SU-DHL-6 (cell line): Measurements from ENCODE around the gene MTPN.

Source experiments
- H2AFZ ChIP-seq: fragments of 200-600 bp; sonication (generic); 2 replicates; pipeline ENCODE4 v1.6.1; 2014; ENCODE audit warnings: low read depth, mild to moderate bottlenecking, moderate library complexity, mixed read lengths, antibody characterized with exemption, low read length; ENCODE audit not compliant: severe bottlenecking
- H3F3A ChIP-seq: fragments of 200-600 bp; shearing (Covaris generic); 2 replicates; pipeline ENCODE4 v1.6.0; 2016; ENCODE audit warnings: antibody characterized with exemption, mild to moderate bottlenecking; ENCODE audit not compliant: insufficient read depth
- H3K27ac ChIP-seq: fragments of 200-600 bp; sonication (generic); 2 replicates; pipeline ENCODE4 v1.5.1; 2016; ENCODE audit warnings: low read depth, mild to moderate bottlenecking, low read length, moderate library complexity, mixed read lengths
- H3K27me3 ChIP-seq: fragments of 200-600 bp; sonication (generic), shearing (Covaris generic); 2 replicates; pipeline ENCODE4 v1.6.0; 2014; ENCODE audit warnings: mild to moderate bottlenecking, low read length
- H3K36me3 ChIP-seq: fragments of 200-600 bp; sonication (generic); 2 replicates; pipeline ENCODE4 v1.6.1; 2014; ENCODE audit warnings: mild to moderate bottlenecking, low read length, mixed read lengths
- H3K4me2 ChIP-seq: fragments of 300-600, 200-600 bp; shearing (Covaris generic), sonication (generic); 2 replicates; pipeline ENCODE4 v1.6.0; 2014; ENCODE audit warnings: low read length, low read depth, mild to moderate bottlenecking; ENCODE audit not compliant: poor library complexity, severe bottlenecking
- H3K4me3 ChIP-seq: fragments of 200-600 bp; sonication (generic); 2 replicates; pipeline ENCODE4 v1.5.1; 2014; ENCODE audit warnings: antibody characterized with exemption, low read length, mild to moderate bottlenecking, mixed read lengths; ENCODE audit not compliant: insufficient read depth, poor library complexity, severe bottlenecking
- H3K79me2 ChIP-seq: fragments of 200-600 bp; sonication (generic); 2 replicates; pipeline ENCODE4 v1.6.1; 2014; ENCODE audit warnings: mild to moderate bottlenecking, low read length, moderate library complexity; ENCODE audit not compliant: insufficient read depth
- H3K9ac ChIP-seq: fragments of 200-600 bp; sonication (generic); 2 replicates; pipeline ENCODE4 v1.7.0; 2014; ENCODE audit warnings: mild to moderate bottlenecking, low read length
- H3K9me2 ChIP-seq: fragments of 200-600 bp; sonication (generic); replicated peaks from 2 replicates; pipeline ENCODE4 v1.6.1; 2014; ENCODE audit warnings: low read length; ENCODE audit not compliant: insufficient read depth
- H3K9me3 ChIP-seq: fragments of 200-600 bp; sonication (generic); 2 replicates; pipeline ENCODE4 v1.6.1; 2014; ENCODE audit warnings: low read length, mixed read lengths; ENCODE audit not compliant: insufficient read depth
- H4K20me1 ChIP-seq: fragments of 200-600 bp; sonication (generic); 2 replicates; pipeline ENCODE4 v1.6.1; 2014; ENCODE audit warnings: low read depth, mild to moderate bottlenecking, antibody characterized with exemption, low read length, moderate library complexity, mixed read lengths
- CTCF ChIP-seq: fragments of 200-600 bp; sonication (generic); IDR thresholded peaks from one replicate; pipeline ENCODE4 v1.5.1; 2017; ENCODE audit warnings: antibody characterized with exemption, mild to moderate bottlenecking, low read length, moderate library complexity; ENCODE audit not compliant: insufficient read depth, poor library complexity, severe bottlenecking
- EZH2phosphoT487 ChIP-seq: fragments of 200-600 bp; sonication (generic), shearing (Covaris generic); conservative IDR thresholded peaks from 2 replicates; pipeline ENCODE4 v1.6.1; 2018; ENCODE audit warnings: mild to moderate bottlenecking, antibody characterized with exemption, low read length, moderate library complexity, mixed read lengths

The MTPN gene

GRCh38 chr7:135886345-135887132 lies 90.6 kb downstream of the MTPN start:
- no peaks in the 10 kb centered on the region for H3K27me3 ChIP-seq
- H3K36me3 ChIP-seq: no peaks in the 10 kb centered on the region
- H3K9ac ChIP-seq: no peak overlapping the region
- no peaks in the 10 kb centered on the region for H3F3A ChIP-seq
- no peak for TF ChIP-seq CTCF
- H3K27ac ChIP-seq: no peak overlapping the region
- no peaks in the 10 kb centered on the region for H3K9me3 ChIP-seq
- H3K9me2 ChIP-seq: no peaks in the 10 kb centered on the region
- no peak overlapping the region for H2AFZ ChIP-seq
- no peaks in the 10 kb centered on the region for H4K20me1 ChIP-seq
- no peaks in the 10 kb centered on the region for H3K79me2 ChIP-seq
- no peak overlapping the region for H3K4me3 ChIP-seq
- no peak overlapping the region for H3K4me2 ChIP-seq

- no peak overlapping the region for H3K9ac ChIP-seq
- no peaks in the 10 kb centered on the region for H3K36me3 ChIP-seq
- H4K20me1 ChIP-seq: no peaks in the 10 kb centered on the region
- no peaks in the 10 kb centered on the region for H3K9me2 ChIP-seq
- H3K9me3 ChIP-seq: no peaks in the 10 kb centered on the region
- H3K4me2 ChIP-seq: no peak overlapping the region
- TF ChIP-seq EZH2phosphoT487 (no peak), CTCF (no peak)
- no peak overlapping the region for H2AFZ ChIP-seq
- H3K27ac ChIP-seq: no peak overlapping the region
- no peaks in the 10 kb centered on the region for H3K27me3 ChIP-seq
- no peaks in the 10 kb centered on the region for H3F3A ChIP-seq
- no peaks in the 10 kb centered on the region for H3K79me2 ChIP-seq
- H3K4me3 ChIP-seq: no peak overlapping the region
Measured at GRCh38 chr7:135884495-135885232, 92.5 kb downstream of the MTPN start.

- Histone ChIP-seq H3K79me2 (no peaks in the 10 kb centered on the region), H3K4me3 (no peak overlapping the region), H3K9me3 (no peaks in the 10 kb centered on the region), H3K27me3 (no peaks in the 10 kb centered on the region), H4K20me1 (no peaks in the 10 kb centered on the region), H3K27ac (no peak overlapping the region), H3K9ac (no peak overlapping the region), H2AFZ (no peak overlapping the region), H3K36me3 (no peaks in the 10 kb centered on the region), H3K4me2 (no peak overlapping the region), H3K9me2 (no peaks in the 10 kb centered on the region), H3F3A (no peaks in the 10 kb centered on the region)
- TF ChIP-seq CTCF (no peak), EZH2phosphoT487 (no peak)
Measured at GRCh38 chr7:135879233-135879632, 97.9 kb downstream of the MTPN start.
